ENCODE results near the gene DHRS7B.

Gene DHRS7B

DNA sequence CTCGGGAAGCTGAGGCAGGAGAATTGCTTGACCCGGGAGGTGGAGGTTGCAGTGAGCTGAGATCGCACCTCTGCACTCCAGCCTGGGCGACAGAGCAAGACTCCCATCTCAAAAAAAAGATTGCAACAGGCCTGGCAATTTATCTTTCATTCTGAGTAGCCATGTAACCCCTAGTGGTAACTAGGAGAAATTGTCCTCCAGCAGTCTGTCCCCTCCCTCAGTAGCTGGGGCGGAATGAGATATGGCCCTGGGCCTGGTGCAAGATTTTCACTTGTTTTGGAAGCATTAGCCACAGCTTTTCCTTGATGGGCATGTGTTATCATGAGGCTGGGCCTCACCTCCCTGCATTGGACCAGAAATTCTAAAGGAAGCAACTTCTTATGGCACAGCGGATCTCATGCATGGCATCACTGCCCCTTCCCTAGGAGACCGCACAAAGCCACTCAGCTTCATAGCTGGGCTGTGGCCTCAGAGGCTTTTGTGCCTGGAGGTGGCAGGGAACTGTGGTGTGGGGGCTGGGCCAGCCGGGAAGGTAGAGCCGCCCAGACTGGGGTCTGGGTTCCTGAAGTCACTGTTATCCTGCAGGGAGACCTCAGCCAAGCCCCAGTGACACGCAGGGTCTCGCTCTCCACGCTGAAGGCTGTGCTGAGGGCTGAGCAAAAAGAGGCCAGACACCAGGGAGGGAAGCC is 113.1 kb downstream of the DHRS7B start:
- DNase-seq (ENCODE audit: low spot score) = no peak

DNA sequence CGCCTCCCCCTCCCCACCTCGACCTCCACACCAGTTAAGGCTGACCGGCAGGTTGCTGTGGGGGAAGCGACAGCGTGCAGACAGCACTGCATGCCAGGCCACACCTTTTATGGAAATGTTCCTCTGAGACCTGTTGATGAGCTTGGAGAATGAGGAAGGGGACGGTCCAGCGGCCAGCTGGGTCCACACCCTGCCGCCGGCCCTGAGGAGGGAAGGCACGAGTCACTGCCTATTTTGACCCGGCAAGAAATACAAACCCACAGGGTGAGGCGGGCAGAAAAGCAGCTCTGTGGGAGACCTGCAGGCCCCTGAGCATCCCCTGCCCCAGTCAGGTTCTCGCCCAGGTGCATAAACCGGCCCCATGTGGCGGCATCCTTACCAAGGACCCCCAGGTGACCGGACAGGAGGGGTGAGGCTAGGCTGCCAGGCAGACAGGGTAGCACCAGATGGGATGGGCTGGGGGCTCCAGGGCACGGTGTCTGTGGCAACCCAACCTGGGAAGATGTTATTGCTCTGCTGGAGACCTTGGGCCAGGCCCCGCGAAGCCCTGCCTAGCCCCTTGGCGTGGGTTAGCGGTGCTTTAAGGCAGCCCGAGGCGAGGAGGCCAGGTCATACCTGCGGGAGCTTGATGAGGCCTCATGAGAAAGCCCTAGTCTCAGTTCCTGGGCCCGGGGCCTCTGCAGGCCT is 113.7 kb downstream of the DHRS7B start:
- no peak for DNase-seq (ENCODE audit: low spot score)

All from LoVo (cell line).